ENCODE data around the gene RPL15.

RPL15 gene

DNA sequence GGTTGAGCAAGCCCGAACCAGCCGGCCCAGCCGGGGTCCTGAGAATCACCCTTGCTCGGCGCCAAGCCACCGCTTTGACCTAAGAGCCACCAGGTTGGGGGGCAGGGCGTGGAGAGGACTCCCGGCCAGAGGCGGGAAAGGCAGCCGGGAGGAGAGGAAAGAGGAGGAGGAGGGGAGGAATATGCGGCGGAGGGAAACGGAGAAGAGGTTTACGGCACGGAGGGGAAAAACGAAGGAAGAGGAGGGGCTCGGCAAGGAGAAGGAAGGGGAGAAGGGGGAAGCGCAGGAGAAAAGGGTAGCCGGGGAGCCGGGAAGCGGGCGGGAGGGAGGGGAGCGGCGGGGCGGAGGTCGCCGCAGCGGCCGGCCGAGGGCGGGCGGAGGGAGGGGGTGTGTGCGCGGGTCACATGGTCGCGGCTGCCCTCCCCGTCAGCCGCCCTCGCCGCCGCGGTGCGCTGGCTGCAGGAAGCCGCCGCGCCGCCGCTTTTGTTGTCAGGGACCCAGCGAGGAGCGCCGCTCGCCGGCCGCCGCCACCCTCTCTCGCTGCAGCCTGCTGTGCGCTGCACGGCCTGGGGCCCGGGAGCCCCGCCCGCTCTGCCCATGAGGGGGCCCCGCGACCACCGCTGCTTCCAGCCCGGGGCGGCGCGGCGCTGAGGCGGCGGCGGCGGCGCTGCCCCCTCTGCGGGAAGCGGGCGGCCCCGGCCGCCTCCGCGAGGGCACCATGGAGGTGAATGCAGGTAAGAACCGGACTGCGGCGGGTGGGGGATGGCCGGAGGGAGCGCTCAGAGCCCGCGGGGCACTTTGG is 28.1 kb downstream of the RPL15 start, which contains the start of gene NR1D2:
Gene NR1D2, plus strand, starts transcription at position 426 of the 802 bp plus-strand sequence. Its CDS starts 293 bp downstream, at position 719.
- peak; percentile 51 for DNase-seq (ENCODE audit: extremely low read depth, low read depth)
- TF ChIP-seq CTCF (IDR thresholded peaks at IDR 0.05; ENCODE audit: low read depth, low read length) = no peak

DNA sequence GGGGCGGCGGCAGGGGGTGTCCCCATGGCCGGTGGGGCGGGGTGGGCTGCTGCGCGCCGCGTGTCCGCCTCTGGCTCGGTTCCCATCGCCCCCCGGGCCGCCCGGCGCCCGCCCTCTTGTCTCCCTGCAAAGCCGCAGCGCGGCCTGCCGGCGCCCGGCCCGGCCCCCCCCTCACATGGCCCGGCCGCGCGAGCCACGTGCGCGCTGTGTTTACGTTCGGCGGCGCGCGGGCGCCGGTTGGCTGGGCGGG is 28.7 kb downstream of the RPL15 start:
- TF ChIP-seq CTCF (IDR thresholded peaks at IDR 0.05; ENCODE audit: low read depth, low read length) = no peak

GRCh38 chr3:23945913-23946687 is 29.2 kb downstream of the RPL15 start:
- peak; percentile 93 for DNase-seq (ENCODE audit: extremely low read depth, low read depth)
- no peak for TF ChIP-seq CTCF (IDR thresholded peaks at IDR 0.05; ENCODE audit: low read depth, low read length)

More for the DNA sequence above, 28.7 kb downstream of the RPL15 start:
- no peak for DNase-seq (ENCODE audit: extremely low read depth, low read depth)

GRCh38 chr3:23948761-23949160 is 31.8 kb downstream of the RPL15 start:
- TF ChIP-seq CTCF (IDR thresholded peaks at IDR 0.05; ENCODE audit: low read depth, low read length) = no peak
- DNase-seq (ENCODE audit: extremely low read depth, low read depth) = no peak

DNA sequence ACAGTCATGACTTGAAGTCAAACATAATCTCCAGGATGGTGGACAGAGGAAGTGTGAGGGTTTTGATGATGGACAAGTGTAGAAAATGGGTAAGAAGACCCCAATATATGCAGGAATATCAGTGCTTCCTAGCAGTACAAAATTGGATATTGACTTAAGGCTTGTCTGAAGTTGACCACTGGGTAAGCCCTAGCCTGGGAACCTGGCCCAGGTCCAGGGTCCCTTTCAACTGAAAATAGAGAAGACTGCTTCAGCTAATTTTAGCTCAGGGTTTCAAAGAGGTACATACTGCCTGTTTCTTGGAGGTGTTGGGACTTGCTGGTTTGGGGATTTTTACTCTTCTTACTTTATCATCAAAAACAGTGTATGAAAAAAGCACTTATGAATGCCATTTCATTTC is 32.9 kb downstream of the RPL15 start:
- TF ChIP-seq CTCF (IDR thresholded peaks at IDR 0.05; ENCODE audit: low read depth, low read length) = no peak
- DNase-seq (ENCODE audit: extremely low read depth, low read depth) = no peak

GRCh38 chr3:23950293-23950692 is 33.4 kb downstream of the RPL15 start:
- TF ChIP-seq CTCF (IDR thresholded peaks at IDR 0.05; ENCODE audit: low read depth, low read length) = no peak
- DNase-seq (ENCODE audit: extremely low read depth, low read depth) = no peak

DNA sequence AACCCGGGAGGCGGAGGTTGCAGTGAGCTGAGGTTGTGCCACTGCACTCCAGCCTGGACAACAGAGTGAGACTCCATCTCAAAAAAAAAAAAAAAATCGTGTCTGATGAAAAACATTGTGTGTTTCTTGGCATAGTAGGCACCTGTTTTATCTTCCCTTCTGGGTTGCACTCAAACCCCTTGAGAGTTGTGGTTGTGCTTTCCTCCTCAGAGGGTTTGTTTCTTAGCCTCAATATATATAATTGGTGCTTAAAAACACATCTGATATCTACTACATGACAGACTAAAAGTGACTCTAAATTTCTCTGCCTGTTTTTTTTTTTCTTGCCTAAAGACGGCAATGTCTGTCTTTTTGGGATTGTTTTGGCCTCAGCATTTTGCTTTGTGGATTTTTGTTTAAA is 35.7 kb downstream of the RPL15 start:
- TF ChIP-seq CTCF (IDR thresholded peaks at IDR 0.05; ENCODE audit: low read depth, low read length) = no peak
- no peak for DNase-seq (ENCODE audit: extremely low read depth, low read depth)
